WTC11 (cell line): ENCODE data around the gene HPSE2. TPM values are rescaled to one million over a fixed set of nuclear protein-coding genes. Genes with fewer than 3 reads are reported as not detected.

Experiments used
- ATAC-seq: fragments of 200-7000 bp; cut with Tn5 transposase; 2 replicates; pipeline ENCODE4 v1.10.0; 2021; ENCODE audit warnings: mild to moderate bottlenecking, moderate library complexity
- CTCF ChIA-PET: fragments of 300-600 bp; sonication (Branson Sonifier 250); formaldehyde crosslinking; loops from one replicate; lab custom pipeline; 2021; ENCODE audit warnings: antibody characterized with exemption; lab: Charles Lee
- POLR2A ChIA-PET: fragments of 350-600 bp; sonication (Branson Sonifier 250); formaldehyde crosslinking; loops from one replicate; lab custom pipeline; 2021; ENCODE audit warnings: antibody characterized with exemption; lab: Charles Lee
- DNase-seq: peaks from one replicate; pipeline ENCODE4 v3.0.0; 2021; ENCODE audit warnings: low spot score
- H3K27ac Mint-ChIP-seq: 2 replicates; pipeline ENCODE4 v1.8.0; 2021; ENCODE audit warnings: mixed read lengths
- H3K27me3 Mint-ChIP-seq: 2 replicates; pipeline ENCODE4 v1.8.0; 2021; ENCODE audit warnings: low read depth, mild to moderate bottlenecking, moderate library complexity, mixed read lengths
- H3K36me3 Mint-ChIP-seq: 2 replicates; pipeline ENCODE4 v1.8.0; 2021; ENCODE audit warnings: mixed read lengths
- H3K4me1 Mint-ChIP-seq: 2 replicates; pipeline ENCODE4 v1.8.0; 2022; ENCODE audit warnings: mixed read lengths
- H3K4me3 Mint-ChIP-seq: 2 replicates; pipeline ENCODE4 v1.8.0; 2021; ENCODE audit warnings: mild to moderate bottlenecking, moderate library complexity, mixed read lengths
- H3K9me3 Mint-ChIP-seq: 2 replicates; pipeline ENCODE4 v1.8.0; 2021; ENCODE audit warnings: mixed read lengths
- ESRRA ChIP-seq: sonication (generic); formaldehyde crosslinking; IDR thresholded peaks from 2 replicates; pipeline ENCODE4 v1.8.1; 2022; ENCODE audit warnings: mild to moderate bottlenecking, missing genetic modification reagents, borderline replicate concordance
- JAZF1 ChIP-seq: fragments of 250-450 bp; sonication (Bioruptor Pico); IDR thresholded peaks from 2 replicates; pipeline ENCODE4 v1.9.0; 2021; ENCODE audit warnings: moderate library complexity, mild to moderate bottlenecking, inconsistent platforms
- NFE2L1 ChIP-seq: sonication (generic); formaldehyde crosslinking; IDR thresholded peaks from 2 replicates; pipeline ENCODE4 v1.8.1; 2023; ENCODE audit warnings: missing genetic modification reagents
- NFYB ChIP-seq: sonication (generic); formaldehyde crosslinking; conservative IDR thresholded peaks from 2 replicates; pipeline ENCODE4 v1.8.0; 2022; ENCODE audit warnings: low read depth, missing genetic modification reagents
- NR1H2 ChIP-seq: sonication (generic); formaldehyde crosslinking; IDR thresholded peaks from 2 replicates; pipeline ENCODE4 v1.9.0; 2021; ENCODE audit warnings: mild to moderate bottlenecking, moderate library complexity, missing genetic modification reagents
- OVOL2 ChIP-seq: fragments of 250-450 bp; sonication (Bioruptor Pico); IDR thresholded peaks from 2 replicates; pipeline ENCODE4 v1.9.0; 2021; ENCODE audit warnings: mild to moderate bottlenecking, borderline replicate concordance
- PRRX2 ChIP-seq: fragments of 250-450 bp; sonication (Bioruptor Pico); IDR thresholded peaks from 2 replicates; pipeline ENCODE4 v1.8.0; 2021; ENCODE audit warnings: mild to moderate bottlenecking
- SMAD3 ChIP-seq: sonication (generic); formaldehyde crosslinking; IDR thresholded peaks from 2 replicates; pipeline ENCODE4 v1.8.0; 2022; ENCODE audit warnings: missing genetic modification reagents, mild to moderate bottlenecking, borderline replicate concordance
- ZNF317 ChIP-seq: sonication (generic); formaldehyde crosslinking; IDR thresholded peaks from 2 replicates; pipeline ENCODE4 v1.8.1; 2023; ENCODE audit warnings: low read depth, mild to moderate bottlenecking, moderate library complexity, missing genetic modification reagents, borderline replicate concordance
- ZNF416 ChIP-seq: fragments of 250-450 bp; sonication (Bioruptor Pico); IDR thresholded peaks from 2 replicates; pipeline ENCODE4 v1.9.0; 2021; ENCODE audit warnings: mild to moderate bottlenecking, inconsistent platforms
- total RNA-seq: library from RNA; stranded (reverse); gene quantifications from 3 replicates; pipeline ENCODE4 v1.2.3, GENCODE V29; 2021
- TF ChIP-seq, protein P1 (sequence below): fragments of 200-600 bp; IDR thresholded peaks from 2 replicates; pipeline ENCODE4 v1.8.0; 2022; ENCODE audit warnings: antibody characterized with exemption
- TF ChIP-seq, protein P2 (sequence below): sonication (generic); formaldehyde crosslinking; IDR thresholded peaks from 2 replicates; pipeline ENCODE4 v1.8.1; 2022; ENCODE audit warnings: low read depth, mild to moderate bottlenecking, moderate library complexity, missing genetic modification reagents, borderline replicate concordance
- TF ChIP-seq, protein P3 (sequence below): sonication (generic); formaldehyde crosslinking; IDR thresholded peaks from 2 replicates; pipeline ENCODE4 v1.8.1; 2023; ENCODE audit warnings: mild to moderate bottlenecking, missing genetic modification reagents, moderate library complexity
- TF ChIP-seq, protein P4 (sequence below): sonication (generic); formaldehyde crosslinking; IDR thresholded peaks from 2 replicates; pipeline ENCODE4 v1.8.0; 2022; ENCODE audit warnings: mild to moderate bottlenecking, missing genetic modification reagents
- TF ChIP-seq, protein P5 (sequence below): fragments of 250-450 bp; sonication (Bioruptor Pico); IDR thresholded peaks from 2 replicates; pipeline ENCODE4 v1.8.0; 2021; ENCODE audit warnings: mild to moderate bottlenecking
- TF ChIP-seq, protein P6 (sequence below): sonication (generic); formaldehyde crosslinking; IDR thresholded peaks from 2 replicates; pipeline ENCODE4 v1.8.0; 2022; ENCODE audit warnings: mild to moderate bottlenecking, missing genetic modification reagents
- TF ChIP-seq, protein P7 (sequence below): sonication (generic); formaldehyde crosslinking; IDR thresholded peaks from 2 replicates; pipeline ENCODE4 v1.8.1; 2022; ENCODE audit warnings: mild to moderate bottlenecking, missing genetic modification reagents, moderate library complexity, borderline replicate concordance

Gene HPSE2
- total RNA-seq, 1 experiment from 2014 or later: 0.66 TPM

DNA sequence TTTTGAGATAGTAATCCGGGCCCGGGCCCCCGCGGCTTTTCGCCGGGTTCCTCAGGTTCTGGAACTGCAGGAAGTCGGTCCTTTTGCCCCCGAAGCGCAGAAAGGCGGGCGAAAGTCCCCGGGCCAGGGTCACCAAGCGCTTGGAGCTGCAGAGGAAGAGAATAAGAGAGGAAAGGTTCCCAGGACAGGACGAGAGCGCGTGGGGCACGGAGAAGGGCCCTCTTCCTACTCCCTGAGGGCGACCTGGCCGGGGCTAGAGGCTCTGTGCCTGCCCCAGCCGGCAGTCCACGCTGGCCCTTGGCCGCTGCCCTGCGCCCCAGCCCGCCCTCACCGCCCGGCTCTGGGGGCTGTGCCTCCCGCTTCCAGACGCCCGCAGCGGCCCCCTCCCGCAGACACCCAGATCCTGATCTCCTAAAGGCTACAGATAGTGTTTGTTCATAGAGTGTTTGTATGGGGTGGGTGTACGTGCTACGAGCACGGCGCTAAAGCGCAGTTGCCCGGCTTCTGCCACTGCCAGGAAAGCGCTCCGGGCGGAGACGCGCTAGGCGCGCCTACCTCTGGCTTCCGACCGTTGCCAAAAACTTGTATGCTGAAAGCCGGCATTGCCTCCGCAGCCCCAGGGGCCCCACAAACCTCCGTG lies 3.2 kb downstream of the HPSE2 start (continued):
- TF ChIP-seq, protein P1, sequence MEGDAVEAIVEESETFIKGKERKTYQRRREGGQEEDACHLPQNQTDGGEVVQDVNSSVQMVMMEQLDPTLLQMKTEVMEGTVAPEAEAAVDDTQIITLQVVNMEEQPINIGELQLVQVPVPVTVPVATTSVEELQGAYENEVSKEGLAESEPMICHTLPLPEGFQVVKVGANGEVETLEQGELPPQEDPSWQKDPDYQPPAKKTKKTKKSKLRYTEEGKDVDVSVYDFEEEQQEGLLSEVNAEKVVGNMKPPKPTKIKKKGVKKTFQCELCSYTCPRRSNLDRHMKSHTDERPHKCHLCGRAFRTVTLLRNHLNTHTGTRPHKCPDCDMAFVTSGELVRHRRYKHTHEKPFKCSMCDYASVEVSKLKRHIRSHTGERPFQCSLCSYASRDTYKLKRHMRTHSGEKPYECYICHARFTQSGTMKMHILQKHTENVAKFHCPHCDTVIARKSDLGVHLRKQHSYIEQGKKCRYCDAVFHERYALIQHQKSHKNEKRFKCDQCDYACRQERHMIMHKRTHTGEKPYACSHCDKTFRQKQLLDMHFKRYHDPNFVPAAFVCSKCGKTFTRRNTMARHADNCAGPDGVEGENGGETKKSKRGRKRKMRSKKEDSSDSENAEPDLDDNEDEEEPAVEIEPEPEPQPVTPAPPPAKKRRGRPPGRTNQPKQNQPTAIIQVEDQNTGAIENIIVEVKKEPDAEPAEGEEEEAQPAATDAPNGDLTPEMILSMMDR: no peak
- no peak for TF ChIP-seq NFYB (CRISPR knock-in tag)
- TF ChIP-seq, protein P2, sequence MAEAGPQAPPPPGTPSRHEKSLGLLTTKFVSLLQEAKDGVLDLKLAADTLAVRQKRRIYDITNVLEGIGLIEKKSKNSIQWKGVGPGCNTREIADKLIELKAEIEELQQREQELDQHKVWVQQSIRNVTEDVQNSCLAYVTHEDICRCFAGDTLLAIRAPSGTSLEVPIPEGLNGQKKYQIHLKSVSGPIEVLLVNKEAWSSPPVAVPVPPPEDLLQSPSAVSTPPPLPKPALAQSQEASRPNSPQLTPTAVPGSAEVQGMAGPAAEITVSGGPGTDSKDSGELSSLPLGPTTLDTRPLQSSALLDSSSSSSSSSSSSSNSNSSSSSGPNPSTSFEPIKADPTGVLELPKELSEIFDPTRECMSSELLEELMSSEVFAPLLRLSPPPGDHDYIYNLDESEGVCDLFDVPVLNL (CRISPR knock-in tag): no peak
- no peak for TF ChIP-seq JAZF1

DNA sequence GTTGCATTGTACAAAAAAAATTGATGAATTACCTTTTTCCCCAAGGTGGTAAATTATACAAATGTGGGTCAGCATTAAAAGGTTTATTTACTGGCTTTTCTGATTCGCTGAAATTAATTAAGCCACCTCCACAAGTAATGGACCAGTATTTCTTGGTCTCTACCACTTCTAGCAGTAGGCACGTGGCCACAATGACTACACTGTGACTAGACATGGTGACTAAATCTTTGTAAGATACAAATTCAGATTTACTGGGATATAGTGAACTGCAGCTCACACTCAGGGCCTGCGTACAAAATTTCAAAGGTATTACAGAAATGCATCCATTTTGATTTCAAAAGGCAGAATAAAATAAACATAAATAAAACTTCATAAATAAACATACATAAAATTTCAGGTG lies 10.9 kb downstream of the HPSE2 start:
- peaks cover 19% of the 10 kb centered on the region for H3K27me3 Mint-ChIP-seq
- POLR2A ChIA-PET: no interaction called here
- H3K9me3 Mint-ChIP-seq: no peaks in the 10 kb centered on the region
- ATAC-seq: no peak
- H3K4me3 Mint-ChIP-seq: no peak overlapping the region
- peaks cover 8% of the 10 kb centered on the region for H3K4me1 Mint-ChIP-seq
- DNase-seq: no peak
- no peak overlapping the region for H3K27ac Mint-ChIP-seq
- CTCF ChIA-PET: no interaction called here
- no peaks in the 10 kb centered on the region for H3K36me3 Mint-ChIP-seq
- TF ChIP-seq, protein P3, sequence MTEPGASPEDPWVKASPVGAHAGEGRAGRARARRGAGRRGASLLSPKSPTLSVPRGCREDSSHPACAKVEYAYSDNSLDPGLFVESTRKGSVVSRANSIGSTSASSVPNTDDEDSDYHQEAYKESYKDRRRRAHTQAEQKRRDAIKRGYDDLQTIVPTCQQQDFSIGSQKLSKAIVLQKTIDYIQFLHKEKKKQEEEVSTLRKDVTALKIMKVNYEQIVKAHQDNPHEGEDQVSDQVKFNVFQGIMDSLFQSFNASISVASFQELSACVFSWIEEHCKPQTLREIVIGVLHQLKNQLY: no peak
- TF ChIP-seq NR1H2 (CRISPR knock-in tag): no peak
- TF ChIP-seq, protein P4, sequence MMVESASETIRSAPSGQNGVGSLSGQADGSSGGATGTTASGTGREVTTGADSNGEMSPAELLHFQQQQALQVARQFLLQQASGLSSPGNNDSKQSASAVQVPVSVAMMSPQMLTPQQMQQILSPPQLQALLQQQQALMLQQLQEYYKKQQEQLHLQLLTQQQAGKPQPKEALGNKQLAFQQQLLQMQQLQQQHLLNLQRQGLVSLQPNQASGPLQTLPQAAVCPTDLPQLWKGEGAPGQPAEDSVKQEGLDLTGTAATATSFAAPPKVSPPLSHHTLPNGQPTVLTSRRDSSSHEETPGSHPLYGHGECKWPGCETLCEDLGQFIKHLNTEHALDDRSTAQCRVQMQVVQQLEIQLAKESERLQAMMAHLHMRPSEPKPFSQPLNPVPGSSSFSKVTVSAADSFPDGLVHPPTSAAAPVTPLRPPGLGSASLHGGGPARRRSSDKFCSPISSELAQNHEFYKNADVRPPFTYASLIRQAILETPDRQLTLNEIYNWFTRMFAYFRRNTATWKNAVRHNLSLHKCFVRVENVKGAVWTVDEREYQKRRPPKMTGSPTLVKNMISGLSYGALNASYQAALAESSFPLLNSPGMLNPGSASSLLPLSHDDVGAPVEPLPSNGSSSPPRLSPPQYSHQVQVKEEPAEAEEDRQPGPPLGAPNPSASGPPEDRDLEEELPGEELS (CRISPR knock-in tag): no peak
- no peak for TF ChIP-seq PRRX2 (CRISPR knock-in tag)
- no peak for TF ChIP-seq ZNF416 (CRISPR knock-in tag)
- TF ChIP-seq OVOL2 (CRISPR knock-in tag): no peak

DNA sequence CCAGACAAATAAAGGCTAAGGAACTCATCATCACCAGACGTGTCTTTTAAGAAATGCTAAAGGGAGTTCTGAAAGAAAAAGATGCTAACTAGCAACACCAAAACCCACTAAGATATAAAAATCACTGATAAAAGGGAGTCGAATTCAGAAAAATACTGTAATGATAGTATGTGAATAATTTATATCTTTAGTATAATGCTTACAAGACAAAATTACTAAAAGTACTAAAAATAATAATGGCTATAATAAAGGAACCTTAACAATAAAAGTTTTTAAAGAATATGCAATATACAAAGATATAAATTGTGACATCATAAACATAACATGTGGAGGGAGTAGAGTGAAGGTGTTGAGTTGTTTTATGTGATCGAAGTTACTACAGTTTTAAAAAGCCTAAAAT lies 28.3 kb downstream of the HPSE2 start:
- DNase-seq: no peak
- Mint-ChIP-seq H3K27me3 (no peaks in the 10 kb centered on the region), H3K4me1 (peaks cover 2% of the 10 kb centered on the region; the same call in 1 of the 2 replicates), H3K36me3 (no peaks in the 10 kb centered on the region), H3K27ac (no peak overlapping the region), H3K4me3 (no peak overlapping the region), H3K9me3 (no peaks in the 10 kb centered on the region)
- POLR2A ChIA-PET: no interaction called here
- TF ChIP-seq ZNF317 (CRISPR knock-in tag) (no peak), SMAD3 (CRISPR knock-in tag) (no peak), NFE2L1 (CRISPR knock-in tag) (no peak), ZNF416 (CRISPR knock-in tag) (no peak)
- ATAC-seq: no peak
- CTCF ChIA-PET: no interaction called here

DNA sequence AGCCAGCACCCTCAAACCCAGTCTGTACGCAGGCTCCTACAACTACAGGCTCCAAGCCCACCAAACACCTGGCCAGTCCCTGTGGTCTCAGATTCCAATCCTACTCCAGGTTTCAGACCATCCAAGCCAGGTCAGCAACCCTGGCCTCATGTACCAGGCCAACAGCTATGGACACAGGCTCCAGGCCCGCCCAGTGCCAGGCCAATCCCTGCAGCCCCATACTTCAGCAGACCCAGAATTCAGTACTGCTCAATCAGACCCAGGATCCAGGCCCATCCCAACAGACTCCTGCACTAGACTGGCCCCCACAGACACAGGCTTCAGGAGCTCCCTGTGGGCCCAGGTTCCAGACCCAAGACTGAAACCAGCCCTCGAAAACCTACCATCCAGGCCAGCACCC lies 32.3 kb downstream of the HPSE2 start:
- no peak for ATAC-seq
- TF ChIP-seq, protein P5, sequence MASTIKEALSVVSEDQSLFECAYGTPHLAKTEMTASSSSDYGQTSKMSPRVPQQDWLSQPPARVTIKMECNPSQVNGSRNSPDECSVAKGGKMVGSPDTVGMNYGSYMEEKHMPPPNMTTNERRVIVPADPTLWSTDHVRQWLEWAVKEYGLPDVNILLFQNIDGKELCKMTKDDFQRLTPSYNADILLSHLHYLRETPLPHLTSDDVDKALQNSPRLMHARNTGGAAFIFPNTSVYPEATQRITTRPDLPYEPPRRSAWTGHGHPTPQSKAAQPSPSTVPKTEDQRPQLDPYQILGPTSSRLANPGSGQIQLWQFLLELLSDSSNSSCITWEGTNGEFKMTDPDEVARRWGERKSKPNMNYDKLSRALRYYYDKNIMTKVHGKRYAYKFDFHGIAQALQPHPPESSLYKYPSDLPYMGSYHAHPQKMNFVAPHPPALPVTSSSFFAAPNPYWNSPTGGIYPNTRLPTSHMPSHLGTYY (CRISPR knock-in tag): no peak
- TF ChIP-seq ESRRA (CRISPR knock-in tag): no peak
- TF ChIP-seq, protein P6, sequence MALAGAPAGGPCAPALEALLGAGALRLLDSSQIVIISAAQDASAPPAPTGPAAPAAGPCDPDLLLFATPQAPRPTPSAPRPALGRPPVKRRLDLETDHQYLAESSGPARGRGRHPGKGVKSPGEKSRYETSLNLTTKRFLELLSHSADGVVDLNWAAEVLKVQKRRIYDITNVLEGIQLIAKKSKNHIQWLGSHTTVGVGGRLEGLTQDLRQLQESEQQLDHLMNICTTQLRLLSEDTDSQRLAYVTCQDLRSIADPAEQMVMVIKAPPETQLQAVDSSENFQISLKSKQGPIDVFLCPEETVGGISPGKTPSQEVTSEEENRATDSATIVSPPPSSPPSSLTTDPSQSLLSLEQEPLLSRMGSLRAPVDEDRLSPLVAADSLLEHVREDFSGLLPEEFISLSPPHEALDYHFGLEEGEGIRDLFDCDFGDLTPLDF (CRISPR knock-in tag): no peak
- TF ChIP-seq, protein P7, sequence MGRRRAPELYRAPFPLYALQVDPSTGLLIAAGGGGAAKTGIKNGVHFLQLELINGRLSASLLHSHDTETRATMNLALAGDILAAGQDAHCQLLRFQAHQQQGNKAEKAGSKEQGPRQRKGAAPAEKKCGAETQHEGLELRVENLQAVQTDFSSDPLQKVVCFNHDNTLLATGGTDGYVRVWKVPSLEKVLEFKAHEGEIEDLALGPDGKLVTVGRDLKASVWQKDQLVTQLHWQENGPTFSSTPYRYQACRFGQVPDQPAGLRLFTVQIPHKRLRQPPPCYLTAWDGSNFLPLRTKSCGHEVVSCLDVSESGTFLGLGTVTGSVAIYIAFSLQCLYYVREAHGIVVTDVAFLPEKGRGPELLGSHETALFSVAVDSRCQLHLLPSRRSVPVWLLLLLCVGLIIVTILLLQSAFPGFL (CRISPR knock-in tag): no peak

More for the DNA sequence above, 32.3 kb downstream of the HPSE2 start:
- CTCF ChIA-PET: no interaction called here
- H3K36me3 Mint-ChIP-seq: no peaks in the 10 kb centered on the region
- DNase-seq: no peak
- no peaks in the 10 kb centered on the region for H3K9me3 Mint-ChIP-seq
- H3K27me3 Mint-ChIP-seq: no peaks in the 10 kb centered on the region
- H3K27ac Mint-ChIP-seq: no peak overlapping the region
- H3K4me1 Mint-ChIP-seq: peaks cover 10% of the 10 kb centered on the region
- H3K4me3 Mint-ChIP-seq: no peak overlapping the region
- POLR2A ChIA-PET: no interaction called here
